GM18868 (cell line): Measurements from ENCODE around the gene PAX7.
"Not testable (repeated sequence)": the region's sequence is repeated elsewhere in the genome, so short reads cannot be mapped to it uniquely, and the experiment has no call there.

Experiments used
- ATAC-seq: cut with Tn5 transposase; IDR thresholded peaks from one replicate; pipeline ENCODE4 v1.9.1; 2021; ENCODE audit warnings: mild to moderate bottlenecking, moderate library complexity; ENCODE audit not compliant: unreplicated experiment

Gene PAX7

GRCh38 chr1:18630511-18631495 lies at the start of gene PAX7:
Gene PAX7, plus strand, starts transcription at chr1:18630846. Its CDS starts 758 bp downstream, at chr1:18631604.
- ATAC-seq = no peak

GRCh38 chr1:18581420-18581880 lies 49.2 kb upstream of the PAX7 start:
- ATAC-seq = no peak

GRCh38 chr1:18582890-18583289 lies 47.8 kb upstream of the PAX7 start:
- no peak for ATAC-seq

GRCh38 chr1:18583326-18583941 lies 47.2 kb upstream of the PAX7 start:
- ATAC-seq = no peak

GRCh38 chr1:18586016-18586415 lies 44.6 kb upstream of the PAX7 start:
- not testable (repeated sequence) for ATAC-seq

GRCh38 chr1:18588093-18588492 lies 42.6 kb upstream of the PAX7 start:
- ATAC-seq = no peak

- ATAC-seq = no peak
Observed at GRCh38 chr1:18592368-18592767, 38.3 kb upstream of the PAX7 start.

GRCh38 chr1:18597160-18598042 lies 33.2 kb upstream of the PAX7 start:
- no peak for ATAC-seq

GRCh38 chr1:18599086-18599485 lies 31.6 kb upstream of the PAX7 start:
- ATAC-seq = no peak

GRCh38 chr1:18599704-18600103 lies 30.9 kb upstream of the PAX7 start:
- ATAC-seq = no peak

- no peak for ATAC-seq
Observed at GRCh38 chr1:18602533-18603211, 28.0 kb upstream of the PAX7 start.

- no peak for ATAC-seq
Observed at GRCh38 chr1:18603212-18603852, 27.3 kb upstream of the PAX7 start.

- ATAC-seq = no peak
Observed at GRCh38 chr1:18606443-18607288, 24.0 kb upstream of the PAX7 start.

GRCh38 chr1:18607289-18607760 lies 23.3 kb upstream of the PAX7 start:
- no peak for ATAC-seq

- ATAC-seq = no peak
Observed at GRCh38 chr1:18608534-18608933, 22.1 kb upstream of the PAX7 start.

GRCh38 chr1:18611311-18611710 lies 19.3 kb upstream of the PAX7 start:
- ATAC-seq = no peak

GRCh38 chr1:18612073-18612472 lies 18.6 kb upstream of the PAX7 start:
- no peak for ATAC-seq

- no peak for ATAC-seq
Observed at GRCh38 chr1:18614069-18614735, 16.4 kb upstream of the PAX7 start.
